AG08396 (cell line): ENCODE results near the gene CHRNG.

Experiments used
- DNase-seq: peaks from one replicate; pipeline ENCODE4 v3.0.0; 2012; ENCODE audit warnings: low spot score, mixed read lengths

Gene CHRNG

DNA sequence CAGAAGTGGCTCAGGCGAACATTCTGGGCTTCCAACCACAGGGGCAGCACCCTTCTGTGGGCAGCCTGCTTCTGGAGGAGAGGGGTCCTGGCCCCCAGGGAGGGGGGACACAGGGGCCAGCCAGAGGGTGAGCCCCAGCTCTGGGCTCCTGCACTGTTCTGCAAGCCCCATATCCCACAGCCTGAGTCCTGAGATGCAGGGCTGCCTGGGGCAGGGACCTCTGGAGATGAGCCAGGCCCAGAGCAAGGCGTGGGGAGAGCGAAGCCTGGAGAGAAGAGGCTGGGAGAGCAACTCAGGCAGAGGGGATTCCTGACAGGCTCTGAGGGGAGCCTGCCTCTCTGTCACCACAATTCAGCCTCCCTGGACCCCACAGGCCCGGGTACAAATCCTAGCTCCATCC, 32.8 kb upstream of the CHRNG start:
- no peak for DNase-seq

DNA sequence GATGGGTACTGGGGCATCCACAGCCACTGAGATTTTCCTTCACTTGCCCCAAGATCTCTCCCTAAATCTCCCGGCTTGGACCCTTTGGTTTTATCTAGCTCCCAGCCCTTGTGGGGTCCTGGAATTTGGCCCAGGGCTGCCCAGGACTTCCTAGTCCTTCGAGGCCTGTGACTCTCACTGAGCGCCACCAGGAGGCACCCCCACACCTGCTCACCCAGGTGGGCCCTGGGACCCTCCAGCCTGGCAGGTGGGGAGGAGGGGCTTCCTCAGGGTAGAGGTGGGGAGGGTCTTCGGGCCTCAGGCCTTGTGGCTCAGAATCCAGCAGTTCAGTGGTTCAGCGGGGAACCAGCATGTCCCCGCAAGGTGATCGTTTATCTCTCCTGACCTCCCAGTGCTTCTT, 31.2 kb upstream of the CHRNG start:
- no peak for DNase-seq

DNA sequence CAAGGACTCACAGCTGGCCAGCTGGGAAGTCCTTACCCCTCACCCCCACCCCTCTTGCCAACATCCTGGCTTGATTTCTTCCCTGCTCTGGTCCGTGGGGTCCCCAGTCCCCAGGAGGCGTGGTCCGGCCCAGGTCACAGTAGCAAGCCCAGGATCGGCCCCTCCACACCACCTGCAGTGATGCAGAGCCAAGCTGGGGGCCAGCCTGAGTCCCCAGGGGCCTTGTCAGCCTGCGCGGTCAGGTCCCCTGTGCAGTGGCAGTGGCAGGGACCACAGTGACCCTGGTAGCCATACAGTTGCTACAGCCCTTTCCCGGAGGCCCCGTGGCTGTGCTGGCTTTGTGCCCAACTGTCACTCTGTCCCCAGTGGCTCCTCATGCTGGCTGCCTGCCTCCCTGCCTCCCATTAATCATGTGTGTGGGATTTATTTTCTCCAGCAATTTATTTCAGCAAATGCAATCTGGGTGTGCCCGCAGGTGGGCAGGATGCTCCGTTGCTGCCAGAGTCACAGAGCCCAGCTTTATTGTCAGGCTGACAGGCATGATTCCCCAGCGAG, 28.1 kb upstream of the CHRNG start:
- DNase-seq = no peak

DNA sequence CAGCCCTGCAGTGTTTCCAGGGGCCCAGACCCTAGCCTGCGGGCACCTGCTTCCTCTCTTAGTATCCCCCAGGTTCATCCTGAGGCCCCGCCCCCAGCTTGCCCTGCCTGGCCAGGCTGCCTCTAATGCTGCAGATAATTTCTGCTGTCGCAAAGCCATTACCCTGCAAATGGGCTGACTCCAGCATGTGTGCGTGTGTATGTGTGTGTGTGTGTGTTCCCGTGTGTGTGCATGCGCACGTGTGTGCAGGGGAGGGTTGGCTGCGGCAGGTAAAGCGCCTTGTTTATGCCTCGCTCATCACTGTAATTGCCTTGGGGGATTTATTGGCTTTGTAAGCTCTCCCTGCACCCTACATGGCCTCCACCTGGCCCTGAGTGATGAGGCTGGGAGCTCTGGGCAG, 26.9 kb upstream of the CHRNG start:
- DNase-seq = no peak

DNA sequence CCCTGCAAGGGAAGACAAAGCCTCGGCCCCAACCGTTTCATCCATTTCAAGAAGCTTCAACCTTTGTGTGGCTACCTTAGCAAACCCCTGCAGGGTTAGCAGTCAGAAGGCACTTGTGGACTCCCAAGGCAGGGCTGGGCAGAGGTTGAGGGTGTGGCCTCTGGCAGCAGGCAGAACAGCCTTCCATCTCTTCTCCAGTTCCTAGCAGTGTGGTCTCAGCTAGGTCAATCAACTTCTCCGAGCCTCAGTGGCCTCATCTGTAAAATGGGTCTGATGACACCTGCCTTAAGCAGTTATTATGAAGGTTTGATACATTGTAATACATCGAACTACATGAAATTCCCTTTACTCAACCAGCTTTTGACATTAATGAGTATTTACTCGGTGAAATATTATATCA, 26.1 kb upstream of the CHRNG start:
- DNase-seq = no peak

DNA sequence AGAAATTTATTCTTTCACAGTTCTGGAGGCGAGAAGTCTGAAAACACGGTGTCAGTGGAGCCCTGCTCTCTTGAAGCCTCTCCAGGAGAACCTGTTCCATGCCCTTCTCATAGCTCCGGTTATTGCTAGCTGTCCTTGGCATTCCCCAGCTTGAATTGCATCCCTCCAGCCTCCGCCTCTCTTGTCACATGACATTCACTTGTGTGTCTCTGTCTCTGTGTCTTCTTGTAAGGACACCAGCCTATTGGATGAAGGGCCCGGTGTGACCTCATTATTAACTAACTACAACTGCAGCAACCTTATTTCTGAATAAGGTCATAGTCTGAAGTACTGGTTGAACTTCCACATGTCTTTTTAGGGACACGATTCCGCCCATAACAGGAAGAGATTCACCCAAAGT, 23.9 kb upstream of the CHRNG start:
- no peak for DNase-seq

DNA sequence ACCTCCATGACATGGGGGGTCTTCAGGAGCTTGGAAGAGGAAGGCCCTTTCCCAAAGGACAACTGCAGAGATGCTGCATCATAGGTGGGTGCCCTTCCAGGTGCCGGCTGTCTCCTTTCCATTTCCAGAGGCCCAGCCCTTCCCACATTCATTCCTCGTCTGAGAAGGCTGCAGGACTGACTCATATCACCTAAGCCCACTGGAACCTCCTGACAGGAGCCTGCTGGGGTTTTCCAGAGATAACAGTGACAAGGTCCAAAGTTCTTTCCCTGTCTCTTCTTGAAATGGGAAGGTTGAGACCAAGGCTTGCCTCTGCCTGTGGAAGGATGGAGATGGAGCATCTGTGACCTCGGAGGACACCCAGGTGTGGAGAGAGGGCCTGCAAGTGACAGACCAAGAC, 22.9 kb upstream of the CHRNG start:
- DNase-seq = no peak

DNA sequence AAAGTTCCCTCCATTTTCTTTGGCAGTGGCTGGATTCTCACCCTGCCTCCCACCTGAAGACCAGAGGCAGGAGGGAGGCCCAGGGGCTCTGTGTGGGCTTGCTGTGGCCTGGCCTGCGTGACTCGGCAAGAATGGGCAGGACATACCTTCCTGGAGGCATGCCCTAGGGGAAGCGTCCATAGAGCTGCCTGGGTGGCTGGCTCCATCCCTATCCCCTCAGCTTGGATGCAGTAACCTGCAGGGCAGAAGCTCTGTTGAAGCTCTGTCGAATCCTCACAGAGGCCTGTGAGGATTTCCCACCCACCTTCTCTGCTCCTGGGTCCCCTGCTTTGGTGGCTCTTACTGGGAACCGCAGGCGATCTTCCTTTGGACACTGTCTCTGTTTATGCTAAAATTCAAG, 20.6 kb upstream of the CHRNG start:
- DNase-seq = no peak

DNA sequence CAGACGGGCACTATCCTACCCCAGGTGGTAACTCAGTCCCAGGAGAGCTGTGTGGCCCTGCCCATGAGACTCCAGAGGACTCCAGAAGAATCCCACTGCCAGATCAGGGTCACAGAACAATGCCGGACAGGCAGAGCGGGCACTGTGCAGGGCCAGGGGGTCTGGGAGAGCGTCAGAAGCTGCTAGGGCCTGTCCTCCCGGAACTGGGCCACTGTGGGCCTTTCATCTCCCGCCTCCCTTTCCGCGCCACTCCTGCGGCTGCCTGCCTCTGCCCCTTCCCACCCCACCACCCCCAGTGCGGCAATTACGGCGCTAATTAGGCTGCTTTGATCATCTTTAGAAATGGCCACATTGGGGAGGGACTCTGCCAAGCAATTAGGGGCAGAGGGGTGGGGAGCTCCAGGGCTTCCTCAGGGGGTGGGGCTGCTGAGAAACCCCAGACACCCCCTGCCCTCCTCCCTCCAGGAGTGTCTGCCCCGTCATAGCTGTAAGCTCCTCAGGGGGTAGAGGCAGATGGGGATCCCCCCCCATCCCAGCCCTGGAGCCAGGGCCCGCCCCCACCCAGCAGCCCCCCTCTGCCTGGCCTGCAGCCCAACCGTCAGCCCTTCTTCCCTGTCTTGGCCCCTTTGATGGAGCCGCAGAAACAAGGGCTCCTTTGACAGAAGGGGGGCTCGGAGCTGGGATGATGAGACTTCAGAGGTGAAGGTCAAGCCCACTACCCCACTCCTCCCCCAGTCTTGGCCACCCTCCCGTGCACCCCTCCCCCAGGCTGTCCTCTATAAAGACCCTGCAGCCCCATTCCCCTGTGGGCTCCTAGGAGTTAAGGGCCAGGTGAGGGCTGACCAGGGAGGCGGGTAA, 19.7 kb upstream of the CHRNG start, which contains the start of gene PRSS56:
Gene PRSS56 (plus strand): TSS at position 808 of the 858 bp plus-strand sequence. CDS start 211 bp downstream, outside the sequence.
- no peak for DNase-seq

DNA sequence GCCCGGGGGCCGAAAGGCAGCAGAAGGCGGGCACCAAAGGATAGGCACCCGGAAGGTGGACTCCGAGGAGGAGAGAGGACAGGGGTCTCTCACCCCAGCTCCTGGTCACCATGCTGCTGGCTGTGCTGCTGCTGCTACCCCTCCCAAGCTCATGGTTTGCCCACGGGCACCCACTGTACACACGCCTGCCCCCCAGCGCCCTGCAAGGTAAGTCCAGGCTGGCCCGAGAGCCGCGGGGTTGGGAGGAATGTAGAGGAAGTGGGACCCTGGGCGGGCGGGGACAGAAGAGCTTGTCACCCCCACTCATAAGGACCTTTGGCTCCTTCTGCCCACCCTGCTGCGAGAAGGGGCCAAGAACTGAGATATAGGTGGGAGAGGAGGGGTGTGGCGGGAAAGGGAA, 19.0 kb upstream of the CHRNG start:
- DNase-seq = no peak

DNA sequence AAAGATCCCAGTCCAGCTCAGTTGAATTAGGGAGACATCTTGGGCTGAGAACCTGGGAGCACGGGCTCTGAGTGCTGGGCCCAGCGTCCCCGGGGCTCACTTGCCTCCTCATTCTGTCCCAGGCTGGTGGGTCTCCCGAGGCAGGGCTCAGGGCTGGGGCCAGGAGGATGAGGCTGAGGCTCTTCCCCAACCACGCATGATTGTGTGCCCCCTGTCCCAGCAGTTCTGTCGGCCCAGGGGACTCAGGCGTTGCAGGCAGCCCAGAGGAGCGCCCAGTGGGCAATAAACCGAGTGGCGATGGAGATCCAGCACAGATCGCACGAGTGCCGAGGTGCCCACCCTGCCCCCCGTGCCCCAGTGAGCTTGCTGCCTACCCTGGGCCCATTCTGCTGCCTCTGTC, 18.4 kb upstream of the CHRNG start:
- no peak for DNase-seq

DNA sequence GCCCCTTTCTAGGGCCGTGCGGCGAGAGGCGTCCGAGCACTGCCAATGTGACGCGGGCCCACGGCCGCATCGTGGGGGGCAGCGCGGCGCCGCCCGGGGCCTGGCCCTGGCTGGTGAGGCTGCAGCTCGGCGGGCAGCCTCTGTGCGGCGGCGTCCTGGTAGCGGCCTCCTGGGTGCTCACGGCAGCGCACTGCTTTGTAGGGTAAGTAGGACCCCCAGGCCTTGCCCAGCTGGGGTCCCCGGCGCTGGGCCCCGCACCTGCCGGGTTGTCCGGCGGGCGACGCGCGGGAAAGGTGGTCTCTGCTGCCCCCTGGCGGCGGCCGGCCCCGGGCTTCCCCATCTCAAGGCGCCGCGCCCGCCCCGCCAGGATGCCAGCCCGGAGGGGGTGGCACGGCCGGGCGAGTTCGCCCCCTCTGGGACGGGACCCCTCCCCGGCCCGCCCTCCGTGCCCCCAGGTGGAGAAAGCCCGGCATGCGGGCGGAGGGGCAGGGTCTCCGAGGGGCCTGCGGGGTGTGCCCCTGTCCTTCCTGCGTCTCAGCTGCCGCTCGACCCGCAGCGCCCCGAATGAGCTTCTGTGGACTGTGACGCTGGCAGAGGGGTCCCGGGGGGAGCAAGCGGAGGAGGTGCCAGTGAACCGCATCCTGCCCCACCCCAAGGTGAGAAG, 17.4 kb upstream of the CHRNG start:
- DNase-seq = peak; percentile 91

DNA sequence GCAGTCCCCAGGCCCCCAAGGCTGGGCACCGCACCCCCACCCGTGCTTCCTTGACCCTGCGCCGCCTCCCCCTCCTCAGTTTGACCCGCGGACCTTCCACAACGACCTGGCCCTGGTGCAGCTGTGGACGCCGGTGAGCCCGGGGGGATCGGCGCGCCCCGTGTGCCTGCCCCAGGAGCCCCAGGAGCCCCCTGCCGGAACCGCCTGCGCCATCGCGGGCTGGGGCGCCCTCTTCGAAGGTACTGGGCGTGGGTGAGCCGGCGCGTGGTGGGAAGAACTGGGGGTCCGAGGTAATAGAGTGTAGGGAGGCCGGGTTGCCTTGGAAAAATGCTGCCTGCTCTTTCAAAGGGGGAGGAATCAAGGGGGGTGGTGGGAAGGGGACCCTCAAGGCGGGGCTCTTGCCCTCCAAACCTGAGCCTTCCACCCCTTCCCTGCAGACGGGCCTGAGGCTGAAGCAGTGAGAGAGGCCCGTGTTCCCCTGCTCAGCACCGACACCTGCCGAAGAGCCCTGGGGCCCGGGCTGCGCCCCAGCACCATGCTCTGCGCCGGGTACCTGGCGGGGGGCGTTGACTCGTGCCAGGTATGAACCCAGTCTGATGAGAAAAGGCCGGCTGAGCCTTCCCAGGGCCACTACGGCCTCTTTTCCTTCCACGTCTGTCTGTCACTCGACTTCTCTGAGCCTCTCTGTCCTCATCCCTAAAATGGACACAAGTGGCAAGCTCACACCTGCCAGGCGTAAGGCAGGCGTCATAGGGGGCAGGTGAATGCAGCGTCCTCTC, 16.7 kb upstream of the CHRNG start:
- no peak for DNase-seq

DNA sequence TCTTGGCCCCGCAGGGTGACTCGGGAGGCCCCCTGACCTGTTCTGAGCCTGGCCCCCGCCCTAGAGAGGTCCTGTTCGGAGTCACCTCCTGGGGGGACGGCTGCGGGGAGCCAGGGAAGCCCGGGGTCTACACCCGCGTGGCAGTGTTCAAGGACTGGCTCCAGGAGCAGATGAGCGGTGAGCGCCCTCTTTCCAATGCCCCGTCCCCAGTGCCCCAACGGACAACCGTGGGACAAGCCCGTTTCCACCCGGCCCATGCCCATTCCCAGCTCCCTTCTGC, 16.1 kb upstream of the CHRNG start:
- DNase-seq = no peak

DNA sequence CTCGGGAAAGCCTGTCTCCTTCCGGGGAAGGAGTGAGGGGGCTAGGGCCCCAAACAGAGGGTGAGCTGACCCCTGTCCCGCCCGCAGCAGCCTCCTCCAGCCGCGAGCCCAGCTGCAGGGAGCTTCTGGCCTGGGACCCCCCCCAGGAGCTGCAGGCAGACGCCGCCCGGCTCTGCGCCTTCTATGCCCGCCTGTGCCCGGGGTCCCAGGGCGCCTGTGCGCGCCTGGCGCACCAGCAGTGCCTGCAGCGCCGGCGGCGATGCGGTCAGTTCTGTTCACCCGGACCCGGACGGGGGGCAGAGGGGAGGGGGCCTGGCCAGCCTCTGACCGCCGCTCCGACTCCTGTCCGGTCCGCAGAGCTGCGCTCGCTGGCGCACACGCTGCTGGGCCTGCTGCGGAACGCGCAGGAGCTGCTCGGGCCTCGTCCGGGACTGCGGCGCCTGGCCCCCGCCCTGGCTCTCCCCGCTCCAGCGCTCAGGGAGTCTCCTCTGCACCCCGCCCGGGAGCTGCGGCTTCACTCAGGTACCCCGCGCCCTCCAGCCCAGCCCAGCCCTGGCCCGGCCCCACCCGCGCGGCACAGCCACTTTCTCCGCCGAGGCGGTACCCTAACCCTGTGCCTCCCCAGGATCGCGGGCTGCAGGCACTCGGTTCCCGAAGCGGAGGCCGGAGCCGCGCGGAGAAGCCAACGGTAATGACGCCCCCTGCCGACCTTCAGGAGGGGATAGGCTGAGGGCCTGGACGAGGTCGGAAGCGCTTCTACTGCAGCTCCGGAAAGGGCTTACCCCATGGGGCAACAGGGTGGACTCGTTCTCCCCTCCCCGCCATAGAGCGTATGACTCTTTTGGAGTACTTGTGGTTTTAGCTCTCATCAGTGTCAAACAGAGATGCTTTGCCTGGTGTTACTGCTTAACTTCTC, 15.6 kb upstream of the CHRNG start:
- DNase-seq = peak; percentile 55

DNA sequence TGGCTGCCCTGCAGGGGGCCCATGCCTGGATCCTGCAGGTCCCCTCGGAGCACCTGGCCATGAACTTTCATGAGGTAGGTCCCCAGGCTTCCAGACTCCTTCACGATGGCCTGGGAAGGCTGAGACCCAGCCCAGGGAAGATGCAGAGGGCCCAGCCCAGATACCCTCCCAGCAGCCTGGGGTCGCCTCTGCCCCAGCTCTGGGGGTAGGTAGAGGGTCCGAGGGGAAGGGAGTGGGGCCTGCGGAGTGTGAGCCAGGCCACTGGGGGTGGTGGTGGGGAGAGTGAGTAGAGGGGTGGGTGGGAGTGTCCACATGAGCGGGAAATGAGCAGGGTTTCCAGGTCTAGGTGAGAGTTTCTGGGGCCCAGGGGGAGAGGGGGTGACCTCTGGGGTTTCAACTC, 14.7 kb upstream of the CHRNG start:
- no peak for DNase-seq

DNA sequence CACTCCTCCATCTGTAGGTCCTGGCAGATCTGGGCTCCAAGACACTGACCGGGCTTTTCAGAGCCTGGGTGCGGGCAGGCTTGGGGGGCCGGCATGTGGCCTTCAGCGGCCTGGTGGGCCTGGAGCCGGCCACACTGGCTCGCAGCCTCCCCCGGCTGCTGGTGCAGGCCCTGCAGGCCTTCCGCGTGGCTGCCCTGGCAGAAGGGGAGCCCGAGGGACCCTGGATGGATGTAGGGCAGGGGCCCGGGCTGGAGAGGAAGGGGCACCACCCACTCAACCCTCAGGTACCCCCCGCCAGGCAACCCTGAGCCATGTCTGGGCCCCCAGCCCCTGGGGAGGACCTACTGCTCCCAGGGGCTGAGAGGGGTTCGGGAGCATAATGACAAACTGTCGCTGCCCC, 14.3 kb upstream of the CHRNG start:
- no peak for DNase-seq

DNA sequence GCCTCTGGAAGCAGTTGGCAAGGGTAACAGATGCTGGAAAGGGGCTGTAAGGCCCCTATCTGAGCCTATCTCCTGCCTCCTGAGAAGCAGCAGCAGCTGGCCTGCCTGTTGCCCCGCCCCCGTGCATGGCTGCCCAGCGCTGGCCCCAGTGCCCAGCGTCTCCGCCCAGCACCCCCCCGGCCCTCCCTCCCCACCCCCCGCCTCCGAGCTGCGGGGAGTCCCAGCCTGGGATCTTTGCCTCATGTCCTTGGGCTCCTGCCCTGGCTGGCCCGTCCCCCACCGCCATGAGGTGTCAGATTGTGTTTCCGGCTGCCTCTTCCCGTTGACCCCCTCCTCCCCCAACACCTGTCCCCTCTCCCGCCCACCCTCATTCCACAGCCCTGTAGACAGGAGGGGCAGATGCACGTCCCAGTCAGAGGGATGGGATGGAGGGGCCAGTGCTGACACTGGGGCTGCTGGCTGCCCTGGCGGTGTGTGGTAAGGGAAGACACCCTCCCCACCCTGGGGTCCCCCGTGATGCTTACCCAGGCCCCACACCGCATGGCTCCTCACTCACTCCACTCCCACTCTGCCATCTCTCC, 13.6 kb upstream of the CHRNG start, which contains the start of gene CHRND:
Gene CHRND (plus strand): TSS at position 370 of the 581 bp plus-strand sequence. CDS start 56 bp downstream, at position 426.
- peak; percentile 65 for DNase-seq

DNA sequence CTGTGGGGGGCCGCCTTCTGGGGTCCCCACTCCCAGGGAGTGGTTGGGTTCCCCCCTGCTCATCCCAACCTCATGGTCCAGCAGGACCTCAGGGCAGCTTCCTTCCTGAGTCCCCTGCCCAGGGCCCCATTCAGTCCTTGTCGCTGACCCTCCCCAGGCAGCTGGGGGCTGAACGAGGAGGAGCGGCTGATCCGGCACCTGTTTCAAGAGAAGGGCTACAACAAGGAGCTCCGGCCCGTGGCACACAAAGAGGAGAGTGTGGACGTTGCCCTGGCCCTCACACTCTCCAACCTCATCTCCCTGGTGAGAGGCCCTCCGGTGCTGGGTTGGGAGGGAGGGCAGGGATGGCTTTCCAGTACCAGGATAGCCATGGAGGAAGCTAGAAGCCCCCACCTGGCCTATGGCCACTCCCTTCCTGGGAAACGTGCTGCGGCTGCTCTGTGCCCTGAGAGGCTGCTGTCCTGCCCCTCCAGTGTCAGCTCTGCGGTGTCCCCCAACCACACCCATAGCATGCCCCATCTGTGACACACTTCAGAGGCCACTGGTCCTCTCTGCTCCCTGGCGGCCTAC, 13.0 kb upstream of the CHRNG start:
- no peak for DNase-seq

DNA sequence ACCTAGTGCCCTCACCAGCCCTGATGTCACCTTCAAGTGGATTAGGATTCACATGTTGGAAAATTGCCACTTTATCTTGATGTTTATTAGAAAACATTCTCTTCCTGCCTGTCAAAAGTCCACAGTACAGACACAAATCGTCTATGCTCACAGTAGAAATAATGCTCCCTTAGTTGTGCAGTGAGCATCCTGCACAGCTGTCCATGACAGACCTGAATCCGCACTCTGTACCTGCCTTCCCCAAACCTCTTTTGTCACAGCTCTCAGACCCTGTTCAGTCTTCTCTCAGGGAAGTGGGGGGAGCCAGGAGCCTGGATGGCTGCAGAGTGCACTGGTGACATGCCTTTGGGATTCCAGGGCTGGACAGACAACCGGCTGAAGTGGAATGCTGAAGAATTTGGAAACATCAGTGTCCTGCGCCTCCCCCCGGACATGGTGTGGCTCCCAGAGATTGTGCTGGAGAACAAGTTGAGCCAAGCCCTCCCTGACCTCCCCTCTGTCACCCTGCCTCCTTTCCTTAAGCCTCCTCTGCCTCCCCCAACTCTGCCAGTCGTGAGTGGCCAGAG, 11.5 kb upstream of the CHRNG start:
- no peak for DNase-seq
